Liver (tissue), 3 donors: Measurements from ENCODE around the gene LRRC74A.

Experiments
- GABPA ChIP-seq, 2 donors: IDR thresholded peaks in 1 of 2; conservative IDR thresholded peaks in 1 of 2; 2 replicates each; pipeline ENCODE4 v1.6.1; 2016; ENCODE audit warnings: antibody characterized with exemption in 2 of 2, mild to moderate bottlenecking in 1 of 2, moderate library complexity in 1 of 2
- TAF1 ChIP-seq: conservative IDR thresholded peaks from 2 replicates; pipeline ENCODE4 v1.6.1; 2016; ENCODE audit warnings: antibody characterized with exemption, mild to moderate bottlenecking
- TF ChIP-seq, protein P1 (sequence below): IDR thresholded peaks from 2 replicates; pipeline ENCODE4 v1.6.1; 2016; ENCODE audit warnings: antibody characterized with exemption
- TF ChIP-seq, protein P2 (sequence below): fragments of 150-350 bp; IDR thresholded peaks from 2 replicates; pipeline ENCODE4 v1.5.1; 2017; ENCODE audit warnings: improper control_type of control experiment, low read depth, low read length; ENCODE audit not compliant: missing input control
- TF ChIP-seq, protein P3 (sequence below): IDR thresholded peaks from 2 replicates; pipeline ENCODE4 v1.6.1; 2016; ENCODE audit warnings: antibody characterized with exemption, mild to moderate bottlenecking
- TF ChIP-seq, protein P4 (sequence below): IDR thresholded peaks from 2 replicates; pipeline ENCODE4 v1.6.1; 2016; ENCODE audit warnings: antibody characterized with exemption
- donor health status: healthy.
- donor health status: healthy.

DNA sequence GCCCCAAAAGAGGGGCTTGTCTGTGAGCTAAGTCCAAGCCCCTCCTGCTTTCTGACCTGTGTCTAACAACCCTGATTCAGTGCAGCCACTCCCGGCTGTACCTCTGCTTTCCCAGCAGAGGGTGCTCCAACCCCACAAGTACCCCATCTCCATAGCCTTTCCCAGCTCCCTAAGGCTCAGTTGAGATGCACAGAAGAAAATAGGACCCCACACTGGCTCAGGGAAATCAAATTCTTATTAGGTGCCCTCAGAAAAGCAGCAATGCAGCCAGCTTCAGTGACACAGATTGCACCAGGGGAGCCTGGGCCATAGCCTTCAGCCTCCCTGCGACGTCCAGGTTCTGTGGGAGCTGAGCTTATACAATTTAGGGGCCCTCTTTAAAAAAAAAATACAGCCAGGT, 49.9 kb downstream of the LRRC74A start:
- TF ChIP-seq GABPA (IDR thresholded peaks at IDR 0.05 in 1 of 2, conservative IDR thresholded peaks at IDR 0.05 in 1 of 2), result no peak
- TF ChIP-seq, protein P1, sequence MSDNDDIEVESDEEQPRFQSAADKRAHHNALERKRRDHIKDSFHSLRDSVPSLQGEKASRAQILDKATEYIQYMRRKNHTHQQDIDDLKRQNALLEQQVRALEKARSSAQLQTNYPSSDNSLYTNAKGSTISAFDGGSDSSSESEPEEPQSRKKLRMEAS, result no peak
- TF ChIP-seq, protein P2, sequence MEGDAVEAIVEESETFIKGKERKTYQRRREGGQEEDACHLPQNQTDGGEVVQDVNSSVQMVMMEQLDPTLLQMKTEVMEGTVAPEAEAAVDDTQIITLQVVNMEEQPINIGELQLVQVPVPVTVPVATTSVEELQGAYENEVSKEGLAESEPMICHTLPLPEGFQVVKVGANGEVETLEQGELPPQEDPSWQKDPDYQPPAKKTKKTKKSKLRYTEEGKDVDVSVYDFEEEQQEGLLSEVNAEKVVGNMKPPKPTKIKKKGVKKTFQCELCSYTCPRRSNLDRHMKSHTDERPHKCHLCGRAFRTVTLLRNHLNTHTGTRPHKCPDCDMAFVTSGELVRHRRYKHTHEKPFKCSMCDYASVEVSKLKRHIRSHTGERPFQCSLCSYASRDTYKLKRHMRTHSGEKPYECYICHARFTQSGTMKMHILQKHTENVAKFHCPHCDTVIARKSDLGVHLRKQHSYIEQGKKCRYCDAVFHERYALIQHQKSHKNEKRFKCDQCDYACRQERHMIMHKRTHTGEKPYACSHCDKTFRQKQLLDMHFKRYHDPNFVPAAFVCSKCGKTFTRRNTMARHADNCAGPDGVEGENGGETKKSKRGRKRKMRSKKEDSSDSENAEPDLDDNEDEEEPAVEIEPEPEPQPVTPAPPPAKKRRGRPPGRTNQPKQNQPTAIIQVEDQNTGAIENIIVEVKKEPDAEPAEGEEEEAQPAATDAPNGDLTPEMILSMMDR, result peak; percentile 96
- TF ChIP-seq, protein P3, sequence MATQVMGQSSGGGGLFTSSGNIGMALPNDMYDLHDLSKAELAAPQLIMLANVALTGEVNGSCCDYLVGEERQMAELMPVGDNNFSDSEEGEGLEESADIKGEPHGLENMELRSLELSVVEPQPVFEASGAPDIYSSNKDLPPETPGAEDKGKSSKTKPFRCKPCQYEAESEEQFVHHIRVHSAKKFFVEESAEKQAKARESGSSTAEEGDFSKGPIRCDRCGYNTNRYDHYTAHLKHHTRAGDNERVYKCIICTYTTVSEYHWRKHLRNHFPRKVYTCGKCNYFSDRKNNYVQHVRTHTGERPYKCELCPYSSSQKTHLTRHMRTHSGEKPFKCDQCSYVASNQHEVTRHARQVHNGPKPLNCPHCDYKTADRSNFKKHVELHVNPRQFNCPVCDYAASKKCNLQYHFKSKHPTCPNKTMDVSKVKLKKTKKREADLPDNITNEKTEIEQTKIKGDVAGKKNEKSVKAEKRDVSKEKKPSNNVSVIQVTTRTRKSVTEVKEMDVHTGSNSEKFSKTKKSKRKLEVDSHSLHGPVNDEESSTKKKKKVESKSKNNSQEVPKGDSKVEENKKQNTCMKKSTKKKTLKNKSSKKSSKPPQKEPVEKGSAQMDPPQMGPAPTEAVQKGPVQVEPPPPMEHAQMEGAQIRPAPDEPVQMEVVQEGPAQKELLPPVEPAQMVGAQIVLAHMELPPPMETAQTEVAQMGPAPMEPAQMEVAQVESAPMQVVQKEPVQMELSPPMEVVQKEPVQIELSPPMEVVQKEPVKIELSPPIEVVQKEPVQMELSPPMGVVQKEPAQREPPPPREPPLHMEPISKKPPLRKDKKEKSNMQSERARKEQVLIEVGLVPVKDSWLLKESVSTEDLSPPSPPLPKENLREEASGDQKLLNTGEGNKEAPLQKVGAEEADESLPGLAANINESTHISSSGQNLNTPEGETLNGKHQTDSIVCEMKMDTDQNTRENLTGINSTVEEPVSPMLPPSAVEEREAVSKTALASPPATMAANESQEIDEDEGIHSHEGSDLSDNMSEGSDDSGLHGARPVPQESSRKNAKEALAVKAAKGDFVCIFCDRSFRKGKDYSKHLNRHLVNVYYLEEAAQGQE, result no peak
- no peak for TF ChIP-seq TAF1
- TF ChIP-seq, protein P4, sequence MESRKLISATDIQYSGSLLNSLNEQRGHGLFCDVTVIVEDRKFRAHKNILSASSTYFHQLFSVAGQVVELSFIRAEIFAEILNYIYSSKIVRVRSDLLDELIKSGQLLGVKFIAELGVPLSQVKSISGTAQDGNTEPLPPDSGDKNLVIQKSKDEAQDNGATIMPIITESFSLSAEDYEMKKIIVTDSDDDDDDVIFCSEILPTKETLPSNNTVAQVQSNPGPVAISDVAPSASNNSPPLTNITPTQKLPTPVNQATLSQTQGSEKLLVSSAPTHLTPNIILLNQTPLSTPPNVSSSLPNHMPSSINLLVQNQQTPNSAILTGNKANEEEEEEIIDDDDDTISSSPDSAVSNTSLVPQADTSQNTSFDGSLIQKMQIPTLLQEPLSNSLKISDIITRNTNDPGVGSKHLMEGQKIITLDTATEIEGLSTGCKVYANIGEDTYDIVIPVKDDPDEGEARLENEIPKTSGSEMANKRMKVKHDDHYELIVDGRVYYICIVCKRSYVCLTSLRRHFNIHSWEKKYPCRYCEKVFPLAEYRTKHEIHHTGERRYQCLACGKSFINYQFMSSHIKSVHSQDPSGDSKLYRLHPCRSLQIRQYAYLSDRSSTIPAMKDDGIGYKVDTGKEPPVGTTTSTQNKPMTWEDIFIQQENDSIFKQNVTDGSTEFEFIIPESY, result no peak
